ENCODE results near the gene DAB2IP.

DAB2IP gene

DNA sequence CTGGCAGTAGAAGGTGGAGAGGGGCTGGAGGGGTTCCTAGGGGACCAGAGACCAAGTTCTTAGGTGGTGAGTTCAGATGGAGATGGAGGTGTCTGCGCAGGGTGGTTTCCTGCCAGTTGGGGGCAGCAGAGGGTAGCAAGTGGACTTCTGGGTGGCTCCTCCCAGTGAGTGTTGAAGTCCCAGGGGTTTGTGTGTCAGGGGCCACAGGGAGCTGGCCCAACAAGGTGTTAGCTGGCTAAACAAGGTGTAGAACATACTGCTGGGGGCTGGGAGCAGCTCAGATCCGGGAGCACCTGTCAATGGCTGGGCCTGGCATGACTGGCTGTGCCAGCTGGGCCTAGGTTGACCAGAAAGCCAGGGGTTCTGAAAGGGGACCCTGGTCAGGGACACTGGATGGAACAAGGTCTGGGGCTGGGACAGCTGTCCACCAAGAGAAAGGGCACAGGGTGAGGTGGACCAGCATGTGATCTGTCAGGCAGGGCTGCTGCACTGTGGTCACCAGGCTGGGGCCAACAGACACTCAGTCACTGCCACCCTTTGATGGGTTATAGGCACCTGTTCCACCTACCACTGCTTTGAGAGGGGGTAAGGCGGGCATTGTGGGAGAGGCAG, 35.6 kb downstream of the DAB2IP start:
- DNase-seq = peak; percentile 80

DNA sequence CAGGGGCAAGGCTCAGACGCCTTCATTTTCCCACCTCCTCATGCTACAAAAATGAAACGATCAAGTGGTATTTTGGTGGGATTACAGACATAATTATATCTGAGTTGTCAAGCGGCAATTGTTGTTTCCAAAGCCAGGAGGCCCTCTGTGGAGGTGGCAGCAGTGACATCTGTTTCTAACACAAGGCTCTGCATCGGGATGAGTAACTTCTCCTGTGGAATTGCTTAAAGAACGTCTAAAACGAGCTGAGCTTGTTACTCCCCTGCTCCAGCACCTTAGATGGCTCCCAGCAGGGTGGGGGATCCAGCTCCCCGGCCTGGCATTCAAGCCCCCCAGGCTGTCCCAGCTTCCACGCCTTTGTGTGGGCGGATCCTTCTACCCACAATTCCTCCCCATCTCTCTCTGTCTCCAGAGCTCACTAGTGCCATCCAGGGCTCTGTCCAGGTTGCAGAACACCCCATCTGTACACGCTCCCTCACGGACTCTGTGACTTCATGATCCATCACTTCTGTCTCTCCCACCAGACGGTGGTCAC, 36.8 kb downstream of the DAB2IP start:
- DNase-seq = no peak

DNA sequence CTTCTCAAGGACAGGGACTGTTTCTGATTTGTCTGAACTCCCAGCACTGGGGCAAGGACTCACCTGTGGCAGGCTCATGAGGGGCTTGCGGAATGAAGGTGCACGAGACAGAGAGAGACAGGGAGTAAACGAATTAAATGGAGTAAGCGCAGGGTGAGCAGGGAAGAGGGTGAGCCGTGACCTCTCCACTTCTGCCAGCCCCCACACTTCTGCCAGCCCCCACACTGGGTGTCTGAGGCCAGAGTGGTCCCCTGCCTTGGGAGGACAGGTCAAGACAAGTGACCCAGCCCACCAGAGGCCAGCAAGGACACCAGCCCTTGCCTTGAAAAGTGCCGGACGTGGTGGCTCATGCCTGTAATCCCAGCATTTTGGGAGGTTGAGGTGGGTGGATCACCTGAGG, 37.2 kb downstream of the DAB2IP start:
- no peak for DNase-seq

DNA sequence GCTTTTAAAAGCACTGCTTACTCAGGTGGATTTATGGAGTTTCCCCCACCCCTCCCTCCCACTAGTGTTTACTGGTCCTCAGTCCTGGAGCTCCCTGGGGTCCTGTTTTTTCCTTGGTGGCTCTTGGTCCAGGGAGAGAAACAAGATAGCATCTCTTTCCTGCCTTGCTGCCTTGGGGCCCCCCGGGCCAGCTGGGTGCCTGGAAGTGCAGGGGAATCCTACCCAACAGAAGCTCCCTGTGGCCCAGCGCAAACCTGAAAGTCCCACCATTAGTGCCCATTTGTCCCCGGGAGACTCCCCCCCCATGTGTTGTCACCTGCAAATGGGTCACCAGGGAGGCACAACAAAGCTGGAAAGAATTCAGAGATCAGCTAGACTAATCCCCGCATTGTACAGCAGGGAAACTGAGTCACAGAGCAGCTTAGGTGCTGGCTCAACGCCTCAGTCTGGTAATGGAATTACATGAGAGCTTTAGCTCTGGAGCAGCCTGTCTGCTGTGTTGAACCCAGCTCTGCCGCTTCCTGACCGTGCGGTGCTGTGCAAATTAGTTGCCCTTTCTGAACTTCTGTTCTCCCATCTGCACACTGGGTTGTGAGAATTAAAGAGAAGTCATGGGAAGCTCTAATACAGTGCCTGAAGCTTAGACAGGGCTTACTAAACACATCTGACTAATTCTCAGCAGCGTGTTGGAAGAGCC, 38.2 kb downstream of the DAB2IP start:
- no peak for DNase-seq

DNA sequence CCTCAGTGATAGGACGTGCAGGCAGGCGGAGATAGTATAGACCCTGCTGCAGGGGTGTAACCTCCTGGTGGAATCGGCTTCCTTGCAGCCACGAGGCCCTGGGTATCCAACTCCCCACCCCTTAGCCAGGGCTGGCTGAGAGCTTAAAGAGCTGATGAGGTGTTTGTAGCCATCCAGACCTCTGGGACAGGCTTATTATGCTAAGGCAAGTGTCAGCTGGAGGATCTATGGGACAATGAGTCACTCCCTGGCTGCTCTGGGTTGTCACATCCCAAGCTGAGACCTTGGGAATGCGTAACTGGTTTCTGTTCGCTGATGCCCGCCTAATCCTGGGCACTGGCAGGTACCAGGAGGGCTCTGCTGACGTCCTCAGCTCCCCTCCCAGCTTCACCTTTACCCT, 38.9 kb downstream of the DAB2IP start:
- no peak for DNase-seq

DNA sequence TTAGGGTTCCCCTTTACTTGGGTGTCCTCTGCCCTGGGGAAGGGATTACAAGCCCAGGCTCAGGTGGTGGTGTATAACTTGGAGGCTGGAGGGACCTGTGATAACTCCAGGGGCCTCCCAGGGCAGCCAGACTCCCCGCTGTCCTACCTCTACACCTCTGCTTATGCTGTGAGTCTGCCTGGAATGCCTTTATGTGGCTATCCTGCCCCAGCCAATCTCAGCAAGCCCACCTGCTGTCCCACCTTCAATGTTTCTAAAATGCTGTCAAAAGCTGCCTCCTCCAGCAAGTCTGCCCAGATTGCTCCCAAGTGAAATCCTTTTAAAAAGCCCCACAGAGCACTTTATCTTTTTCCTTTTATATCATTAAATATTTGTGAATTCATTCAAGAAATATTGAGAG, 39.3 kb downstream of the DAB2IP start:
- DNase-seq = no peak

DNA sequence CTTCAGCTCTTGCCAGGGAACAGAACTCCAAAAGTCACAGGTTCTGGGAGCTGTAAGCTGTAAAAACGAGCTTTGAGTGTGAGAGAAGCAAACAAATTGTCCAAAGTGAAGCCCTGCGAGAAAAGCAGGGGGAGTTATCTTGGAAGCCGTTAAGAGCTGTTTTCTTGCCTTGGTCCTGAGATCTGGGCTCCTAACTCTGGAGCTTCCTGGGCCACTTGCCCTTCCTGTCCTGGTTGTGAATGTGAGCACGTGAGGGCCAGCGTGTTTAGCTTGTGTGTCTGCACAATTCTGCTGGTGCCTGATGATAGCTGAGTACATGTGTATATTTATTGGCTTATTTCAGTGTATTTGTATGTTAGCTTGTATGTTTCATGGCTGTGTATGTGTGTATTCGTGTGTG, 40.5 kb downstream of the DAB2IP start:
- DNase-seq = no peak

DNA sequence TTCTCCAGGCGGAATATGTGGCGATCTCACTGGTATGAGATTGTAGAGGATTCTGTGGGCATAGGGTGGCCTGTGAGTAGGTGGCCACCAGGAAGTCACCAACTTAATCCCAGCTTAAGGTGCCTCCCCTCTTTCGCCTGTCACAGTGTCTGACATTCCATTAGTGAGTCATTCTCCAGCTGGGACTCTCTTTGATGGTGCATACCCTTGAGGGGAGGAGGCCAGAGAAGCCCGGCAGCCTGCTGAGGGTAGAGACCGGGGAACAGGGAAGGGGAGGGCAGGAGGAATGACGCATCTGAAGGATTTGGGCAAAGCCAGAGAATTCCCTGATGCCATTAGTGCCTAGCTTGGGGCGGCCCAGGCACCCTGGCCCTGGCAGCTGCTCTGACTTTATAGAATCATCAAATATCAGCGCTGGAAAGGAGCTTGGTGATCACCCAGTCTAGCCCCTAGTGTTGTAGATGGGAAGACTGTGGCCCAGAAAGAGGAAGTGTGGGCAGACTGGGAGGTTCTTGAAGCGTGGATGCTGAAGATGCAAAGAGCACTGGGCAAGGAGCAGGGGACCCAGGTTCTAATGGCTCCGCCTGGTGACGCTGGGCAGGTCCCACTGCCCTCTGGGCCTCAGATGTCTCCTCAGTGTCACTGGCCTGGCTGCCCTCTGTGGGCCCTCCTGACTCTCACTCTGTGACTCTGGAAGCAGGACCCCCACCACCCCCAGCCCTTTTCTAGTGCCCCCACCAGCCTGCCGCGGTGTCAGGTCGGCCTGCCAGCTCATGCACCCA, 41.4 kb downstream of the DAB2IP start:
- no peak for DNase-seq

DNA sequence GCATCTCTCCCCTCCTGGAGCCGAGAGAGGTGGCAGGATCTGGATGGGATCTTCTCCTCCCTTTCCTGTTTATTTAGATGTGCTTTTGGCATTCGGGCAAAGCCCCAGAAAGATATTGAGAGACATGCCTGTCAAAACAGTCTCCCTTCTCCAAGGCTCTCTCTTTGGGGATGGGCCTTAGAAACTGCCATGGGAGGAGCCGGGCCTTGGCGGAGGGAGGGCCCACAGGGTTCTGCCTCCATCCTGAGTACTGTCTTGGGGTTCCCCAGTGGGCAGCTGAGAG, 41.9 kb downstream of the DAB2IP start:
- no peak for DNase-seq

DNA sequence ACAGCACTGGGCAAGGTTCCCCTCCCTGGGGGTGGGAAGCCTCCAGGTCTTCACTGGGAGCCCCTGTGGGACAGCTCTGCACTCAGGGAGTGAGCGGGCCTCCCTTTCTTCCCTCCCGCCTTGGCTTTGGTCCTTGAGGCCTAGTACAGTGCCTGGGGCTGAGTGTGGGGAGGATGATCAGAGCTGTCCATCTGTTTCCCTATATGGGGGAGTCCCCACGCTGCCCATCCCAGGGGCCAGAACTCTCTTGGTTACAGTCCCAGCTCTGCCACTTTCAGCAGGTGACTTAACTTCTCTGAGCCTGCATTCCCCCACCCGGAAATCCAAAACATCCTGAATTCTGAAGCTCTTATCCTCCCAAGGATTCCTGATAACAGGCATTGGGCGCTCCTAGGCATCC, 42.6 kb downstream of the DAB2IP start:
- no peak for DNase-seq

DNA sequence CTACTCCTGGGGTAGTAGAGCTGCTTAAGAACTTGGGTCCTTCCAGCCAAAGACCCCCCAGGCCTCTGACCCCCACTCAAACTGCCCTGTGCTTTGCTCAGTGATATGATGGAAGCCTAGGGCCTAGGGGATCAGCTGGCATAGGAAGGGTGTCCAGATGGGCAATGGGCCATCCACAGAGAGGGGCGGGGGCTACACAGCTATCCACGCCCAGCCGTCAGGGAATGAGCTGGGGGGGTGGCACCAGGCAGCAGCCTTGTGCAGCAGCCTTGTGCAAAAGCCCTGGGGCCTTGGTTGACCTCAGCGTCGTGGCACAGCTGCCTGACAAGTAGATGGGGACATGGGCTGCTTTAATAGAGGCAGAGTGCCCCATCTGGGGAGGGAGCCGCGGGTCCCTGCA, 43.2 kb downstream of the DAB2IP start:
- no peak for DNase-seq

DNA sequence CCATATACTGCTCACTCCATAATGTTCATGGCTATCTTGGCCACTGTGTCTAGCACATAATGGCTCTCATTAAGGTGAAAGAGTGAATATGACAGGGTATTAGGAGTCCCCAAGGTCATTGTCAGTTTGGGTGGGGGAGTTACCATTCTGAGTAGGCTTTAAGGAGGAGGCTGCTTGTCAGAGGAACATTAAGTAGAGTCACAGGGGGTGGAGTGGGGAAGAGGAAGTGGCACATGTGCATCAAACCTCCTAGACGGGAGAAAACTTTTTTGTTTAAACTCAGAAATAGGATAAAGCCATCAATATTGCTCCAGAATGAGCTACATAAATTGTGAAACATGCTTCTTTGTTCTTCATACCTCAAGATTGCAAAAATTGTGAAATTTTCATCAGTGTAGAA, 45.5 kb downstream of the DAB2IP start:
- DNase-seq = no peak

DNA sequence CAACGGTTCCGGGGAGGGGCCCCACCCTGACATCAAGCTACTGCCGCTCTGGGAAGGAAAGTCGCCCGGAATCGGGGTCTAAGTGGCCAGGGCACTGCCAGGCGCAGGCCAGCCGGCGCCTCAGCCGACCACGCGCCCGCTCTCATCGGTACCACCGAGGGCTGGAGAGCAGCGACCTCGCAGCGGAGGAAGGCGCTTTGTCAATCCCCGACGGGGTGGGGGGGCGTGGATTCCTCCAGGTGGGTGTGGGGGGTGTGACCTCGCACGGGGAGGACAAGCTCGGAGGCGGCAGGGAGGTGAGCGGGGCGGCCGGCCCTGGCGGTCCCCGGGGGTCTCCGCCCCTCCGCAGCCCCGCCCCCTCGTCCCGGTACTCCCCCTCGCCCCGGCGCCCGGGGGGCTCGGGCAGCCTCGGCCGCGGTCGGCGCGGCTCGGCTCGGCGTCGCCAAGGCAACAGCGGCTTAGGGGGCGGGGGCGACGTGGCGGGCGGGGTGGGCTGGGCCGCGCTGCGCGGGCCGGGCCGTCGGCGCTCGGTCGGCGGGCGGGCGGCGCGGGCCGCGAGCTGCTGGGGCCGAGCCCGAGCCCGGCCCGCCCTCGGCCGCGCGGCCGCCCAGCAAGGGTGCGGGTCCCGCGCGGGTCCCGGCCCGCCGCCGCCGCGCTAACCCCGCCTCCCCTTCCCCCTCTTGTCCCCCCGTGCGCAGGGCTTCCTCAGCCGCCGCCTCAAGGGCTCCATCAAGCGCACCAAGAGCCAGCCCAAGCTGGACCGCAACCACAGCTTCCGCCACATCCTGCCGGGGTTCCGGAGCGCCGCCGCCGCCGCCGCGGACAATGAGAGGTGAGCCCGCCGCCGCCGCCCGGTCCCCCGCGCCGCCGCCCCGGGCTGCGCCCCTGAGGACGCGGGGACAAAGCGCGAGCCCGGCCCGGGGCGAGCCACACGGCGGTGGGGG, 47.5 kb downstream of the DAB2IP start:
- DNase-seq = peak; percentile 72

DNA sequence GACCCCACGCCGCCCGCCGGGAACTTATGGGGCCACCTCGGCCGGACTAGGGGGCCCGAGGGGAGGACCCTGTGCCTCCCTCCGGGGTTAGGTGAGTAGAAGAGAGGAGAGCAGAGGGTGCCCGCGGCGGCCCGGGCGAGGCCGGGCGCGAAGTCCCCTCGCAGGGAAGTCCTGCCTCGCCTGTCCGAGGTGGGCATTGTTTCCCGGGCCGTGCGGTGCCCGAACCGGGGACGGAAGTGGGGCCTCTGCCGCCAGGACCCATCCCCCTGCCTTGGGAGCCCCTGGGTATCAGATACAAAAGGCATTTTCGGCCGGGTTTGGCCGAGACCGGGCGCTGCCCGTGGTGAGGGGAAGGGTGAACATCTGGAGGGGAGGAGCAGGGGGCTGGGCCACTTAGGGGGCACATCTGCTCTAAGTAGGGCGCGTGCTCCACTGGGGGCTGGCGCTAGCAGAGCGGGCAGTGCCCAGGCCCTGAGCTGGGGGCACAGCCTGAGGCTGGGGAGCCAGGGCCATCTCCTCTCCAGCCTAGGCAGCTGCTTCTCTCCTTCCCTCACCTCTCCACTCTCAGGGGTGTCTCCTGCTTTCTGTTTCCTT, 48.2 kb downstream of the DAB2IP start:
- no peak for DNase-seq

DNA sequence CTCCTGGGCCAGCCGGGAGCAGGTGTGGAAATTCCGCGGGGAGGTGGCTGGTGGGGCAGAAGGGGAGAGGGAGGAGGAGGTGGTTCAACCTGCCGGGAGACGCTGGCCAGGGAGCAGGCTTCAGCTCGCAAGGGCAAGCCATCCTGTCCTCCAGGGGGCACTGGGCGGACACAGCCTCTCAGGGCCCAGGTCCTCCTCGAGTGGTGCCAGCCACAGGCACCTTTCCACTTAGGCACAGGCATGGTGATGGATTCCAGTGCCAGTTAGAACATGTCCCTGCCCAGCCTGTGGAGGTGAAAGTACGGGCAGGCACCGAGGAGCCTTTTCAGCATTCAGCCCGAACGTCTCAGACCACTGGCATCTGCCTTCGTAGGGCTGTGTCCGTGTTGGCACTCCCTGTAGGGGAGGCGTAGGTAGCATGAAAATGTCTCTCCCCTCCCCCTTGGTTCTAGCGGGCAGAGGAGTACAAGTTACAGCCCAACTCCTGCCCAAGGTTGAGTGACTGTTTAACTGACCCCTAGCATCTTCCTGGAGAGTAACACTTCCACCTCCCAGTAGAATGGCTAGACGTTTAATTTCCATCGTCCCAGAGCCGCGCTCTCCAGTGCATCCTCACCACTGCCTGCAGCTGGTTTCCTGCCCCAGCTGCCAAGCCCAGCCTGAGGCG, 48.9 kb downstream of the DAB2IP start:
- peak; percentile 36 for DNase-seq

DNA sequence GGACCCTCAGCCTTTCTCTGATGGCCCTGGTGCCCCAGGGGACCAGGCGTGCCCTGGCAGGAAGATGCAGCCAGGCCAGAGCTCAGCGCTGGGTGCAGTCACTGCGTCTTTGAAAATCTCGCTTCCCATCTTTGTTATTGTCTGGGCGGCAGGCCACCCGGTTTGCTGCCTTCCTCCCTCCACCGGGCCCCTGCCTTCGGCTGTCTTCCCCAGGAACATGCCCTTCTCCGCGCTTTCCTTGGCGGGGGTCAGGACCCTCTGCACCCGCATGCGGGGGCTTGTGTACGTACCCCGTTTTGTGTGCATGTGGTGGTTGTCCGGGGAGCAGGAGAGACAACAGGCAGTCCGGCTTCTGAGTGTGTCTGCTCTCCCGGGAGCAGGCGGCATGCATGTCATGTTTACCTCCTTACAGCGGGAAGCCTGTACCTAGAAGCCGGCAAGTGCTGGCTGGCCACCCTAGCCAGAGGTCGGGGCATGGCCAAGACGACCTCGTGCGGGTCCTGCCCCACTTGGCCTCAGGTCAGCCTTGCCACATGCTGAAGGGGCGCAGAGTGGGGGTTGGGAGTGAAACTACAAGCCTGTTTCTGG, 49.5 kb downstream of the DAB2IP start:
- DNase-seq = no peak

DNA sequence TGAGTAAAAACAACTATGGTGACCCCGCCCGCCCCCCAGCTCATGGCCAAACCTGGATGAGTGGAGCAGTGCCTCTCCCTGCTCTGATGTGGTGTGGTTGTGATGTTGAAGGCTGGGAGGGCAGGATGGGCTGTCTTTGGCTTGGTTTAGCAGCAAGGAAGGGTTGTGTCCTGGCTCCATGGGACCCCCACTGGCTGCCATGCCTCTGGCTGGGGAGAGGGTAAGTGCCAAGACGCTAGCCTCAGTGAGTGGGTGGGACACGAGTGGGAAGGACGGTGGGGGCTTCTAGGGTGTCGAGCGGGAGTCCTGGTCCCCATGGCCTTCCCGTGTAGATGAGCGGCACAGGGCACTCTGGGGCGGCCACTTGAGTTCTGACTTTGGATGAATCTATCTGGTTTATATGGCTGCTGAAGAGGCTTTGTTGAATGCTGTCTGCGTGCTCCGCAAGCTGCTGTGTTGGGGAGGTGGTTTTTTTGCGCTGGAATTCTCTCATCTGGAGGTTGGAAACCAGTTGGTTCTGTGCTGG, 50.4 kb downstream of the DAB2IP start:
- no peak for DNase-seq

DNA sequence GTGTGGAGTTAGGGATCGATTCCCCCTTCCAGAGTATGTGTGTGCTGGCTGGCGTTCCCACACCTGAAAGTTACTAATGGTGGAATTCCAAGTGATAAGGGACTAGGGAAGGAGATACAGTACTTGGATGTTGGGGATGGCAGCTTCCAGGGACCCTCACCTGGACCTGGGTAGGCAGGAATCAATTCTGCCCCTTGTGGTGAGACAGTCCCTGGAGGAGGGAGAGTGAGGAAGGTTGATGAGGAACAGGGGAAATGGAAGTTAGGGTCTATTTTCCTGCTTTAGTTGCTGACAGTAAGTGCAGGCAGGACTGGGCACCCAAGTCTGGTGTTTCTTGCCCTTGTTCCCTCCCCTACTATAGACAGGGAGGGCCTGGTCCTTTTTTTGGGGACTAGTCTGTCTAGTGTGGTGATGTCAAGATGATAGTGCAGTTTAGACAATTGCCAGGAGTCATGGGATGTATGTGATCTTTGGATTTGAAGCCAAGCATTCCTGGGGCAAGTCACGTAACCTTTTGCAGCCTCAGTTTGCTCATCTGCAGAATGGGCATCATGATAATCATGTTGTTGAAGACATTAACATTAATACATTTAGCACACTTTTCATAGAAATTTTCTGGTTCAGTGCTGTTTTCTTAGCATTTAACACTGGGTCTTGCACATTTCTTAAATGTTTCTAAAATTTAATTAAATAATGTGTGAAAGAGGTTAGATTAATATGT, 51.7 kb downstream of the DAB2IP start:
- DNase-seq = no peak

DNA sequence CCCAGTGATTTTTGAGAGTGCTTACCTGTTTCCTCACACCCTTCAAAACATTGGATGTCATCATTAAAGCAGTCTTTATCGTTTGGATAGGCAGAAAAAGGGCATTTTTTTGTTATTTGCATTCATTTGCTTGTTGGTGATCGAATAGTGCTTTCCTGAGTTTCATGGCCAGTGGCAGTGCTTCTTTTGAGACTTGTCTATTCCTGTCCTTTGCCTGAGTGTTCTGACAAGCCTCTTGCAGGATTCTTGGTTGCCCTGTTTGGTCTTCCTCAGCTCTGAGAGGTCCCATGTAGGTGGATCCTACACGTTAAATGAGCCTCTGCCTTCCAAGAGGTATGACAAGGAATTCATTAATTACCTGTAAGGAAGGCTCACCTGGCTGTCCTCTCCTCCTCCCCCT, 52.8 kb downstream of the DAB2IP start:
- DNase-seq = no peak

DNA sequence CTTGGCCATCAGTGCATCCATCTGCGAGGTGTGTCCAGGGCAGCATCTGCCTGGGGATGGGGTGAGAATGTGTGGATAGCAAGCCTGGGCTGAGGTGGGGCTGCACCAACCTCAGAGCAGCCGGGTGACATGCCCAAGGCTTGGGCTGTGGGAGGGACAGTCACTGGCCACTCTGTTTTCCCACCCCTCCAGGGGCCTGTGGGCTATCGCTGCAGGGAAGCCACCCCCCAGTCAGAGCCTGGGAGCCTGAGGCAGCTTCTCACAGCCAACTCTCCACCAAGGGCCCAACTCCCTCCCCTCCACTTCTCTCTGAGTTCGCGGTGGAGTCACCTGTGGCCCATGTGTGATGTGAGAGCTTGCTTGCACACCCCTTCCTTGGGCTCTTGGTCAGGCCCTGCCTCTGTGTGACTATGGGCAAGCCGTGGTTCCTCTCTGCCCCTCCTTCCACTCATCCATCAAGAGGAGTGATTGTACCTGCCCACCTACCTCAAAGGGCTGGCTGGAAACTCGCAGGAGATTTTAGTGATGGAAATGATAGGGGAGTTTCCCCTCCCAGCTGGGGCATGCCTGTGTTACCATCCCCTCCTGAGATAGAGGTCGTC, 54.8 kb downstream of the DAB2IP start:
- DNase-seq = no peak

Data from stimulated activated CD4-positive, alpha-beta T cell treated with anti-CD3 and anti-CD28 coated beads, Interleukin-15, amount 100 ng/mL, for 24 hours (primary cell).